K562 (cell line): ENCODE data around the gene LPCAT3. TPM values are rescaled to one million over a fixed set of nuclear protein-coding genes. Genes with fewer than 3 reads are reported as not detected.
A peak's percentile ranks its signal among the peaks of the same experiment; 100 is the strongest.

Experiments used
- BRF1 ChIP-seq: IDR thresholded peaks from 3 replicates; pipeline ENCODE4 v1.6.1; 2011; ENCODE audit warnings: borderline replicate concordance, mild to moderate bottlenecking; ENCODE audit not compliant: insufficient read length; ENCODE audit errors: extremely low read depth
- CEBPB ChIP-seq: fragments of 450-650 bp; IDR thresholded peaks from 2 replicates; pipeline ENCODE4 v1.6.1; 2016; ENCODE audit warnings: missing genetic modification characterization, missing compliant biosample characterization
- CHD1 ChIP-seq: fragments of 200-600 bp; sonication (generic); IDR thresholded peaks from one replicate; pipeline ENCODE4 v1.6.1; 2012; ENCODE audit warnings: mild to moderate bottlenecking, moderate library complexity, low read length, inconsistent platforms
- CXXC5 ChIP-seq: fragments of 250-450 bp; sonication (Bioruptor Pico); IDR thresholded peaks from 2 replicates; pipeline ENCODE4 v1.8.0; 2022; ENCODE audit warnings: inconsistent platforms, mild to moderate bottlenecking, moderate library complexity
- ELF2 ChIP-seq: fragments of 250-450 bp; sonication (Bioruptor Pico); IDR thresholded peaks from 2 replicates; pipeline ENCODE4 v1.5.0; 2021; ENCODE audit warnings: mild to moderate bottlenecking
- PHTF2 ChIP-seq: fragments of 250-450 bp; sonication (Bioruptor Pico); IDR thresholded peaks from 2 replicates; pipeline ENCODE4 v1.5.0; 2021; ENCODE audit warnings: mild to moderate bottlenecking
- SIN3A ChIP-seq, 2 experiments: fragments of 150-350 bp in 1 of 2; IDR thresholded peaks; 2 replicates each; pipeline ENCODE4 v1.6.1; 2011 to 2016; ENCODE audit warnings: borderline replicate concordance in 2 of 2, low read depth in 2 of 2, low read length in 2 of 2, mild to moderate bottlenecking in 2 of 2, moderate library complexity in 2 of 2; ENCODE audit not compliant: control insufficient read depth in 1 of 2
- SMAD3 ChIP-seq: fragments of 450-650 bp; formaldehyde crosslinking; conservative IDR thresholded peaks from 2 replicates; pipeline ENCODE4 v1.4.0; 2020; ENCODE audit warnings: mild to moderate bottlenecking
- TCF7L2 ChIP-seq: fragments of 150-350 bp; IDR thresholded peaks from 2 replicates; pipeline ENCODE4 v1.6.1; 2016; ENCODE audit warnings: low read depth, mild to moderate bottlenecking, low read length, moderate library complexity
- TRIM24 ChIP-seq, 2 experiments: fragments of 450-650 bp; IDR thresholded peaks; 2 replicates each; pipeline ENCODE4 v1.6.1; 2016
- ZNF253 ChIP-seq: fragments of 250-450 bp; sonication (Bioruptor Pico); conservative IDR thresholded peaks from 2 replicates; pipeline ENCODE4 v1.6.1; 2021; ENCODE audit warnings: mild to moderate bottlenecking
- polyA plus RNA-seq, 8 experiments: library from polyadenylated mRNA; depleted of rRNA in 4 of 8; stranded (reverse) in 5 of 8; unstranded in 3 of 8; fragments of >200 nt; fragmentation: Nextera tagmentation in 2 of 8; fragmentation: Illumina TruSeq in 1 of 8; extraction: Ambion mirVana in 2 of 8; extraction: Trizol in 1 of 8; gene quantifications; 2 replicates each; pipeline versions ENCODE4 v1.2.1 to v1.2.3, GENCODE V29; 2011 to 2014; ENCODE audit warnings: inconsistent platforms in 1 of 8, missing spikeins in 1 of 8
- total RNA-seq, 7 experiments: library from RNA; depleted of rRNA in 6 of 7; stranded (reverse); fragments of >200 nt in 6 of 7; fragmentation: Illumina TruSeq in 2 of 7; extraction: Trizol in 2 of 7; gene quantifications; 2 replicates each; pipeline versions ENCODE4 v1.2.1 to v1.2.3, GENCODE V29; 2011 to 2021; ENCODE audit warnings: low replicate concordance in 1 of 7
- TF ChIP-seq, protein P1 (sequence below): fragments of 250-450 bp; sonication (Bioruptor Pico); IDR thresholded peaks from 2 replicates; pipeline ENCODE4 v1.8.0; 2022; ENCODE audit warnings: moderate library complexity, mild to moderate bottlenecking, inconsistent platforms
- TF ChIP-seq, protein P2 (sequence below), 2 experiments: IDR thresholded peaks in 1 of 2; conservative IDR thresholded peaks in 1 of 2; 2 replicates each; pipeline ENCODE4 v1.6.1; 2016; ENCODE audit warnings: low read depth in 2 of 2, mild to moderate bottlenecking in 1 of 2, missing compliant biosample characterization in 1 of 2, missing genetic modification characterization in 1 of 2, moderate library complexity in 1 of 2
- TF ChIP-seq, protein P3 (sequence below): fragments of 450-650 bp; IDR thresholded peaks from 2 replicates; pipeline ENCODE4 v1.6.1; 2016; ENCODE audit warnings: mild to moderate bottlenecking, moderate library complexity

LPCAT3 gene
- total and polyA plus RNA-seq, 9 of the 15 experiments (the other 6 are each of a cell fraction or from before 2014, with no cell fraction given): 4.9 to 52.5 (median 25.3) TPM

DNA sequence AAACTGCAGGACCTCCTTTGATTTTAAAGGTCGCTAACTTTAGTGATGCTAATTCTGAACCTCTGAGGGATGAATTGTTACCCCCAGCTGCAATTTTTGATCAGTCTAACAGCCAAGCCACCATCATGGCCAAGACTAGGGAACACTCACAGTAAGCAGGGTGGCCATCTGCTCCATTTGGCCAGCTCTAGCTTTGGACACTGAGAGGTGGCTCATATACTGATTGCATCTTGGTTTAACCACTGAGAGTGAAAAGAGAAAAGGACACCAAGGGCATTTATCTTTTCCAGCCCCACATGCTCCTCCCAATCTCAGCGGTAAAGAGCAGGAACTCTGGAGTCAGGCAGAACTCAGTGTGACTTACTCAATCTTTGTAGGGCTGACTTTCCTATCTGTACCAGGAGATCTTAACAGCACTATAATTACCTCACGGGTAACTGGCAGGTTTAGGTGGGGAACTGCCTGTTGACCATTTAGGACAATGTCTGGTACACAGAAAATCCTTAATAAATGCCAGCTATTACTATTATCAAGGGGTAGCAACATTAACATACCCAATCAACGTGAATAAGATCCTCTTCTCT lies 6.2 kb downstream of the LPCAT3 start (continued):
- TF ChIP-seq, protein P1, sequence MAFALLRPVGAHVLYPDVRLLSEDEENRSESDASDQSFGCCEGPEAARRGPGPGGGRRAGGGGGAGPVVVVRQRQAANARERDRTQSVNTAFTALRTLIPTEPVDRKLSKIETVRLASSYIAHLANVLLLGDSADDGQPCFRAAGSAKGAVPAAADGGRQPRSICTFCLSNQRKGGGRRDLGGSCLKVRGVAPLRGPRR (CRISPR knock-in tag): no peak
- TF ChIP-seq ZNF253 (CRISPR knock-in tag) (no peak), CHD1 (no peak), SMAD3 (no peak), ELF2 (CRISPR knock-in tag) (no peak), BRF1 (no peak), CEBPB (tag) (peak; percentile 84), PHTF2 (CRISPR knock-in tag) (no peak), TCF7L2 (no peak), CXXC5 (no peak), SIN3A (IDR thresholded peaks at IDR 0.05; ENCODE audit: borderline replicate concordance in 2 of 2, control insufficient read depth in 1 of 2, low read depth in 2 of 2, low read length in 2 of 2) (no peak), TRIM24 (IDR thresholded peaks at IDR 0.05) (no peak)
- TF ChIP-seq, protein P2, sequence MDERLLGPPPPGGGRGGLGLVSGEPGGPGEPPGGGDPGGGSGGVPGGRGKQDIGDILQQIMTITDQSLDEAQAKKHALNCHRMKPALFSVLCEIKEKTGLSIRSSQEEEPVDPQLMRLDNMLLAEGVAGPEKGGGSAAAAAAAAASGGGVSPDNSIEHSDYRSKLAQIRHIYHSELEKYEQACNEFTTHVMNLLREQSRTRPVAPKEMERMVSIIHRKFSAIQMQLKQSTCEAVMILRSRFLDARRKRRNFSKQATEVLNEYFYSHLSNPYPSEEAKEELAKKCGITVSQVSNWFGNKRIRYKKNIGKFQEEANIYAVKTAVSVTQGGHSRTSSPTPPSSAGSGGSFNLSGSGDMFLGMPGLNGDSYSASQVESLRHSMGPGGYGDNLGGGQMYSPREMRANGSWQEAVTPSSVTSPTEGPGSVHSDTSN (CRISPR knock-in tag; IDR thresholded peaks at IDR 0.05; ENCODE audit: low read depth): no peak
- TF ChIP-seq, protein P2 (tag; conservative IDR thresholded peaks at IDR 0.05; ENCODE audit: low read depth): no peak
- TF ChIP-seq, protein P3, sequence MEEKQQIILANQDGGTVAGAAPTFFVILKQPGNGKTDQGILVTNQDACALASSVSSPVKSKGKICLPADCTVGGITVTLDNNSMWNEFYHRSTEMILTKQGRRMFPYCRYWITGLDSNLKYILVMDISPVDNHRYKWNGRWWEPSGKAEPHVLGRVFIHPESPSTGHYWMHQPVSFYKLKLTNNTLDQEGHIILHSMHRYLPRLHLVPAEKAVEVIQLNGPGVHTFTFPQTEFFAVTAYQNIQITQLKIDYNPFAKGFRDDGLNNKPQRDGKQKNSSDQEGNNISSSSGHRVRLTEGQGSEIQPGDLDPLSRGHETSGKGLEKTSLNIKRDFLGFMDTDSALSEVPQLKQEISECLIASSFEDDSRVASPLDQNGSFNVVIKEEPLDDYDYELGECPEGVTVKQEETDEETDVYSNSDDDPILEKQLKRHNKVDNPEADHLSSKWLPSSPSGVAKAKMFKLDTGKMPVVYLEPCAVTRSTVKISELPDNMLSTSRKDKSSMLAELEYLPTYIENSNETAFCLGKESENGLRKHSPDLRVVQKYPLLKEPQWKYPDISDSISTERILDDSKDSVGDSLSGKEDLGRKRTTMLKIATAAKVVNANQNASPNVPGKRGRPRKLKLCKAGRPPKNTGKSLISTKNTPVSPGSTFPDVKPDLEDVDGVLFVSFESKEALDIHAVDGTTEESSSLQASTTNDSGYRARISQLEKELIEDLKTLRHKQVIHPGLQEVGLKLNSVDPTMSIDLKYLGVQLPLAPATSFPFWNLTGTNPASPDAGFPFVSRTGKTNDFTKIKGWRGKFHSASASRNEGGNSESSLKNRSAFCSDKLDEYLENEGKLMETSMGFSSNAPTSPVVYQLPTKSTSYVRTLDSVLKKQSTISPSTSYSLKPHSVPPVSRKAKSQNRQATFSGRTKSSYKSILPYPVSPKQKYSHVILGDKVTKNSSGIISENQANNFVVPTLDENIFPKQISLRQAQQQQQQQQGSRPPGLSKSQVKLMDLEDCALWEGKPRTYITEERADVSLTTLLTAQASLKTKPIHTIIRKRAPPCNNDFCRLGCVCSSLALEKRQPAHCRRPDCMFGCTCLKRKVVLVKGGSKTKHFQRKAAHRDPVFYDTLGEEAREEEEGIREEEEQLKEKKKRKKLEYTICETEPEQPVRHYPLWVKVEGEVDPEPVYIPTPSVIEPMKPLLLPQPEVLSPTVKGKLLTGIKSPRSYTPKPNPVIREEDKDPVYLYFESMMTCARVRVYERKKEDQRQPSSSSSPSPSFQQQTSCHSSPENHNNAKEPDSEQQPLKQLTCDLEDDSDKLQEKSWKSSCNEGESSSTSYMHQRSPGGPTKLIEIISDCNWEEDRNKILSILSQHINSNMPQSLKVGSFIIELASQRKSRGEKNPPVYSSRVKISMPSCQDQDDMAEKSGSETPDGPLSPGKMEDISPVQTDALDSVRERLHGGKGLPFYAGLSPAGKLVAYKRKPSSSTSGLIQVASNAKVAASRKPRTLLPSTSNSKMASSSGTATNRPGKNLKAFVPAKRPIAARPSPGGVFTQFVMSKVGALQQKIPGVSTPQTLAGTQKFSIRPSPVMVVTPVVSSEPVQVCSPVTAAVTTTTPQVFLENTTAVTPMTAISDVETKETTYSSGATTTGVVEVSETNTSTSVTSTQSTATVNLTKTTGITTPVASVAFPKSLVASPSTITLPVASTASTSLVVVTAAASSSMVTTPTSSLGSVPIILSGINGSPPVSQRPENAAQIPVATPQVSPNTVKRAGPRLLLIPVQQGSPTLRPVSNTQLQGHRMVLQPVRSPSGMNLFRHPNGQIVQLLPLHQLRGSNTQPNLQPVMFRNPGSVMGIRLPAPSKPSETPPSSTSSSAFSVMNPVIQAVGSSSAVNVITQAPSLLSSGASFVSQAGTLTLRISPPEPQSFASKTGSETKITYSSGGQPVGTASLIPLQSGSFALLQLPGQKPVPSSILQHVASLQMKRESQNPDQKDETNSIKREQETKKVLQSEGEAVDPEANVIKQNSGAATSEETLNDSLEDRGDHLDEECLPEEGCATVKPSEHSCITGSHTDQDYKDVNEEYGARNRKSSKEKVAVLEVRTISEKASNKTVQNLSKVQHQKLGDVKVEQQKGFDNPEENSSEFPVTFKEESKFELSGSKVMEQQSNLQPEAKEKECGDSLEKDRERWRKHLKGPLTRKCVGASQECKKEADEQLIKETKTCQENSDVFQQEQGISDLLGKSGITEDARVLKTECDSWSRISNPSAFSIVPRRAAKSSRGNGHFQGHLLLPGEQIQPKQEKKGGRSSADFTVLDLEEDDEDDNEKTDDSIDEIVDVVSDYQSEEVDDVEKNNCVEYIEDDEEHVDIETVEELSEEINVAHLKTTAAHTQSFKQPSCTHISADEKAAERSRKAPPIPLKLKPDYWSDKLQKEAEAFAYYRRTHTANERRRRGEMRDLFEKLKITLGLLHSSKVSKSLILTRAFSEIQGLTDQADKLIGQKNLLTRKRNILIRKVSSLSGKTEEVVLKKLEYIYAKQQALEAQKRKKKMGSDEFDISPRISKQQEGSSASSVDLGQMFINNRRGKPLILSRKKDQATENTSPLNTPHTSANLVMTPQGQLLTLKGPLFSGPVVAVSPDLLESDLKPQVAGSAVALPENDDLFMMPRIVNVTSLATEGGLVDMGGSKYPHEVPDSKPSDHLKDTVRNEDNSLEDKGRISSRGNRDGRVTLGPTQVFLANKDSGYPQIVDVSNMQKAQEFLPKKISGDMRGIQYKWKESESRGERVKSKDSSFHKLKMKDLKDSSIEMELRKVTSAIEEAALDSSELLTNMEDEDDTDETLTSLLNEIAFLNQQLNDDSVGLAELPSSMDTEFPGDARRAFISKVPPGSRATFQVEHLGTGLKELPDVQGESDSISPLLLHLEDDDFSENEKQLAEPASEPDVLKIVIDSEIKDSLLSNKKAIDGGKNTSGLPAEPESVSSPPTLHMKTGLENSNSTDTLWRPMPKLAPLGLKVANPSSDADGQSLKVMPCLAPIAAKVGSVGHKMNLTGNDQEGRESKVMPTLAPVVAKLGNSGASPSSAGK: no peak
